HTERT RPE-1 (cell line): ENCODE measurements around the gene ABHD17C.

Experiments used
- in situ Hi-C: fragments of 300-500 bp; cut with MboI; formaldehyde crosslinking; loops from 4 replicates; pipeline ENCODE4 v1.14.3; 2020; ENCODE audit warnings: low sequenced_read_pairs

The ABHD17C gene

DNA sequence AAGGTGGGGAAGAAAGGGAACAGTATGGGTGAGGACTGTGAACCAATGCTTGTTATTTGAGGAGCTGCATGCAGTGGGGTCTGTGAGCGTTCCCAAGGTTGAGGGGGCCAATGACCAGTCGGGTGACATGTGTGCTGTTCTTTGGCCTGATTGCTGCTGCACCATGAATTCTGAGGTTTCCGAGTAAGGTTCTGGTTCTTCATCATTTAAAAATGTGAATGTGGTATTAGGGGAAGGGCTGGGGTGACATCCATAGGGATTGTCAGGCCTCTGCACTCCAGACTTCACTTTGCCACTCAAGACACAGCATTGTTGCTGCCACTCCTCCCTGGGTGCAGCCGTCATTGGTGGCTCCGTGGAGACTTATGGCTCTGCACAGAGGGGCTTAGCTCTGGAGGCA, 32.5 kb downstream of the ABHD17C start:
- in situ Hi-C loops: no loop called here

DNA sequence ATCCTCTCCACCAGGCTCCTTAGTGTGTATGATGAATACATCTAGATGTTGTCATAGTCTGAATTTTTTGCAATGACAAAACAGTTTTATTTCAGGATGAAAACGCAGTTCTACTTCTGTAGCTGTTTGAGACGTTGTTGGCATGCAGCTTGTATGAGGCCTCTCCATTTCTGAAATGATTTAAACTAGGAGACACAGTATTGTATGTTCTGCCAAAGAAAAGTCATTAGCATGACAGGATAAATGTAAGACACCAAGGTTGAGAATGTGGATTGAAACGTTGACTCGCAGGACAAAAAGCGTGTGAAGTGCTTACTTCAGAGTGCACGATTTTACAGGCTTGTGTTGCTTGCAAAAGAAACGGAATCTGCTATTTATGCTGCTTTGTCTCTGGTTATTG, 35.3 kb downstream of the ABHD17C start:
- in situ Hi-C loops: no loop called here

DNA sequence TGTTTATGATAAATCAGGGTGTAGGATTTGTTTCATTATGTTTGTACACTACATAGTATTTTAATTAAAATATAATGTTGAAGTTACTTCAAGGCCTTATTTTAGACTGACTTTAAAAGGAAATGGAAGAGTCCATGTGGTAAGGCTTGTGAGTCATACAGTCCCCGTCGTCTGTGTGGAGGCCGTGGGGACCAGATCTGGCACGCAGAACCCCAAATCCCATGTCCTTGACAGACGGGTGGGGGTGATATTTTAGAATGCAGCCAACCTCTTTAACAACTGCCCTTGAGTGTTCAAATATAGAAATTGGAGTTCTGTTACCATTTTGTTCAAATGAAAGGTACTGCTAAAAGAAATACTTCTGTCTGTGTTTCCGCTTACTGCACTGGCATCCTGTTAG, 35.8 kb downstream of the ABHD17C start:
- in situ Hi-C loops: no loop called here

DNA sequence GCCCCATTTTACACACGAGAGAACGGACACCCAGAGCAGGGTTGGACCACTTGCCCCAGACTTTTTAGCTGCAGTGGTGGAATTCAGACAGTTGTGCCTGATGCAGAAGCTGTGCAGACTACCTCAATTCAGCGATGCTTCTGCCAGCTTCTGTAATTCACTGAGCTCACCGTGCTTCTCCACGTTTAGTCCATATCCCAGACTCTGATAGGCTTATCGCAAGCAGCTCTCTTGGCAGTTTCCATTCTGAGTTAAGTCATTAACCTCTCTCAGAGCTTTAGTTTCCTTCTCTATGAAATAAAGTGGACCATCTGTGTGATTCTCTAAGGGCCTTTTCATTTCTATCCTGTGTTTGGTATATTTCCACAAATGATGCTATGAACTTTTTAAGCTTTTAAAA, 37.1 kb downstream of the ABHD17C start:
- in situ Hi-C loops: no loop called here

DNA sequence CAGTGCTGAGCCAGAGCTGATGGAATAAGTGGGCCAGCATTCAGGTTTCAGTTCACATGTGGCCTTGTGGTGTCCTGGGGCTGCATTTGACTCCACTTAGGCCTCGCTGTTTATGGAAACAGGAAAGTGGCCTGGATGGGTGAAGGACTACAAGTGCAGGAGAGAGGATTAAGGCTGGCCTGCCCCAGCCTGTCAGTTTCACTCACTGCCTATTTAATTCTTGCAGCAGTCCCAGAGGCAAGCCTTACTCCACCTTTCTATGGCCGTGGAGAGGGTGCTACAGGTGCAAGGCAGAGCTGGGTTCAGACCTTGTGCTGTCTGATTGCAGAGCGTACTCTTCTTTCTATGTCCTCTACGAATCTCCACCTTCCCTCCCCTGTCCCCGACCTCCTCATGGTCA, 37.7 kb downstream of the ABHD17C start:
- in situ Hi-C loops: no loop called here

DNA sequence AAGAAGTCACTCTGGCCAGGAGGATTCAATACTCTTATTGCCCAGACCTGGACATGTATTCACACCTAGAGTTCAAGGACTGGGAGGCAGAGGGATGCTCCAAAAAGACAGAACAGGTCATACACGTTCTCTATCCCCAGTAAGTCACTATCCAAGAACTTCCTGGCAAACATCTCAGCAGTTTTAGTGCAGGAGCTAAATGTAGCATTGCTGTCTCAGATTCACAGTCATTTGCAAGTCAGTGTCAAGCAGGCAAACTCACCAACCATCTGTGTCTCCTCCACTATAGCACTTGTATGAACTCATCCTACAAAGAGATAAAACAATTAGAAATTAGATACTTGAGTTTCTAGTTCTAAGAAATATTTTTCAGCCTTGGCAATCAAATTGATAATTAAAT, 38.4 kb downstream of the ABHD17C start:
- in situ Hi-C loops: no loop called here

DNA sequence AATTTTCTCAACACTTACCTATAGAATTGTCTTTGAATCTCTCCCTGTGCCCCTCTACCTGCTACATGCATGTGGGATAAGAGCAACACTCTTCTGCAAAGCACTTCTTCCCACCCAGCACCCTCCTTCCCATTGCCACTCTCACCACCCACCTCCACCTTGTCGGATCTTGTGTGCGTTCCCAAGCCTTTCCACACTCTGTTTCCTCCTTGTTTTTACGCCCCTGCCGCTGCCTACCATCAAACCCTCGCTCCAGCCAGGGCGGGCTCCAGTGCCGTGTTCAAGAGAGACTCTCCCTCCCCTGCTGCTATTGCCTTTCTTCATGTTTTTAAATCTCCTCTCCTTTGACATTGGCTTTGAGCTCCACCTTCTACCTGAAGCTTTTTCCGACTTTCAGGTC, 40.2 kb downstream of the ABHD17C start:
- in situ Hi-C loops: no loop called here

DNA sequence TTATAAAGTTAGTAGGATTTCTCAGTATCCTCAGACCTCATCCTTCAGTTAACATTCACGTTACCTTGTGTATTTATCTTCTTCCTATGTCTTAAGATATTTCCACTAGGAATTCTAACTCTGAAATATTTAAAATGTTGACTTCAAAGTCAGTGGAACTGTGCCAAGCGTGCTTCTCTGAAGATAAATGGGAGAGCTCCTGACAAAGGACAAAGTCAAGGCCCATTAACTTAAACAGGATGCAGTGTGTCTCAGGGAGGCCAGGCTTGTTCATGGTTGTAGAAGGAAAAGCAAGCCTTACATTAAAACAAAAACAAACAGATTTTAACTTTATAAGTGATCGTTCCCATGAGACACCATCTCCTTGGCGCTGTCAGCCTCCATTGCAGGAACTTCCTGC, 41.5 kb downstream of the ABHD17C start:
- in situ Hi-C loops: no loop called here

DNA sequence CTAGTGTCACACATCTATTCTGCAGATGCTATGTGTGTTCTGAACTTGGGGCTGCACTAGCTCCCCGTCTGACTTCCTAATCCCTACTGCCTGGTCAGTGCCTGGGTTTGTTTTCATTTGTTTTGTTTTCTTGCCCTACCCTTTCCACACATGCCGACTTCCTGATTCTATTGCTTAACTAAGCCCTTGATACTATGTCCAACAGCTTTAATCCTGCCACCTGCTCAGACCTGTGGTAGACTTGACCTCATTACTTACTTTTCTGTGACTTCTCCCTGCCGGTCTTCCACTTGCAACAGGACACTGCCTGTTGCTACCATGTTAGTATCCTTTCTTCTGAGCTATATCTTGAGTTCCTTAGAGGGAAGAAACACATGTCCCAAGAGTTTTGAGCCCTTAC, 44.8 kb downstream of the ABHD17C start:
- in situ Hi-C loops: no loop called here

DNA sequence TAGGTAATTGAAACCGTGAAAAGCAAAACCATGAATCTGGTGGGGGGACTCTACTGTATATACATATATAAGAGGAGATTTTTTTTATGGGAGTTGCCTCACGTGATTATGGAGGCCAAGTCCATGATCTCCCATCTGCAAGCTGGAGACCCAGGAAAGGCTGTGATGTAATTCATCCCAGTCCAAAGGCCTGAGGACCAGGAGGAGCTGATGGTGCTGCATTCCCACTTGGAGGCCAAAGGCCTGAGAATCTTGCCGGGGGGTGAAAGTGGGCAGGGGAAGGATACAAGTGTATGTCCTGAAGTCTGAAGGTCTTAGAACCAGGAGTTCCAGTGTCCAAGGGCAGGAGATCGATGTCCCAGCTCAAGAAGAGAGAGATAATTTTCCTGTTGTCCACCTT, 47.0 kb downstream of the ABHD17C start:
- in situ Hi-C loops: no loop called here

DNA sequence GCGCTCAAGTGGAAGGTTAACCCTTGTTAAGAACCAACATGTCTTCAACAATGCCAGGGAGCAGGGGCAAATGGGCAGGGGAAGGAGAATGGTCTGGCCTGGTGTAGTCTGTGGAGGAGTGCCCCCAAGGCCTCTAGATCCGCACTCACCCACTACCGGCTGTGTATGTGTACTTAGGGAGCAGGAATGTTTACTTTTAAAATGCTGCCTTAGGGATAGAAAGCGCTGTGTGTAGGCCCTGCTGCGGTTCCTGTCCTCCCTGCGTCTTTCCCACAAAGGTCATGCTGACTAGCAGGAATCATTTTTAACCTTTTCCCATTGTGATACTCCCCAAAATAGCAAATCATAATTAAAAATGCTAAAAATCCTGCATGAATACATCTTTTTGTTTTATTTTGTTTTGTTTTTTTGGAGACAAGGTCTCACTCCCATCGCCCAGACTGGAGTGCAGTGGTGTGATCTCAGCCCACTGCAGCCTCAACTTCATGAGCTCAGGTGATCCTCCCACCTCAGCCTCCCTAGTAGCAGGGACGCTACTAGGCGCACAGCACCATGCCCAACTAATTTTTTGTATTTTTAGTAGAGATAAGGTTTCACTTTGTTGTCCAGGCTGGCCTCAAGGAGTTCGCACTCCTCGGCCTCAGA, 48.2 kb downstream of the ABHD17C start:
- in situ Hi-C loops: no loop called here

DNA sequence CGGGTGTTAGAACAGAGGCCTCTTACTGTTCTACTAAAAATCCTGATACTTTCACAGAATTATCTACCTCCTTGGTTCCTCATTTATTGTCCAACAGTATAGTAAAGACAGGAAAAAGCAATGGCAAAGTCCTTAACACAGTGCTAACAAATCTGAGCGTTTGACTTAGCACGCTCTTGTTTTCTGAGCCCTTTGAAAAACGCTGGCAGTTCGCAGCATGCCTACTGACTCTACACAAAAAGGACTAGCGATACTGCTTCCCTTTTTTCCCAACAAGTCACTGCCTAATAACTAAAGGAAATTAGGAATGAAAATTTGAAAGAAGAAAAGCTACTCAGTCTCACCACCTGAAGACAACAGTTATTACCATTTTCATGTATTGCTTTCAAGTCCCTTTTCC, 49.3 kb downstream of the ABHD17C start:
- in situ Hi-C loops: no loop called here

DNA sequence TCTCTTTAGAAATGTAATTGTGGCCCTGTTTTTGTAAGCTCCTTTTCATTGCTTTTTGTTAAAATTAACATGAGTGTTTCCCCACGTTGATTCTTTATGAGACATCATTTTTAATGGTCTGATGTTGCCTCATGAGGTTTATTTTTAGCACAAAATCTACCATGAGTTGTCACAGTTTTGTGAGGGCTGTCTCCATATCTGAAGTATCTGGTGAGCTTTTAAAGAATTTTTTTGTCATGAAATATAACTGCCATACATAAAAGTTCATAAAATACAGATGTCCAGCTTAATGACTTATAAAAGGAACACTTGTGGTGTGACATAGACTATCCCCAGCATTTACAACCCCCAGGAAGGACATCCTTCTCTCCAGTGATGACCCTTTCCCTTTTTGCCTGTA, 49.7 kb downstream of the ABHD17C start:
- in situ Hi-C loops: no loop called here

DNA sequence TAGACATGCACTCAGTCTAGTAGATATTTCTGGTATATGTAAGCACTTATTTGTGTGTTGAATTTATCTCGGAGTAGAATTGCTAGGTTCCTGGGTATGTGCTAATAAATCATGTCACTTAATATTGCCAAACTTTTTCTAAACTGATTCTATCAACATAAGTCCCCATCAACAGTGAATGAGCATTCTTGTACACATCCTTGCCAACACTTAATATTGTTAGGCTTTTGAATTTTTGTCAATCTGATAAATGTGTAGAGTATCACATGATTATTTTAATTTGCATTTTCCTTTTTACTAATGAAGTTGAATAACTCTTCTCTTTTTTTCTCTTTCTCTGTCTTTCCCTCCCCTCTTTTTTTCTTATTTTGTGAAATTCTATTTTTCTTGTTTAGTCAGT, 50.8 kb downstream of the ABHD17C start:
- in situ Hi-C loops: no loop called here

DNA sequence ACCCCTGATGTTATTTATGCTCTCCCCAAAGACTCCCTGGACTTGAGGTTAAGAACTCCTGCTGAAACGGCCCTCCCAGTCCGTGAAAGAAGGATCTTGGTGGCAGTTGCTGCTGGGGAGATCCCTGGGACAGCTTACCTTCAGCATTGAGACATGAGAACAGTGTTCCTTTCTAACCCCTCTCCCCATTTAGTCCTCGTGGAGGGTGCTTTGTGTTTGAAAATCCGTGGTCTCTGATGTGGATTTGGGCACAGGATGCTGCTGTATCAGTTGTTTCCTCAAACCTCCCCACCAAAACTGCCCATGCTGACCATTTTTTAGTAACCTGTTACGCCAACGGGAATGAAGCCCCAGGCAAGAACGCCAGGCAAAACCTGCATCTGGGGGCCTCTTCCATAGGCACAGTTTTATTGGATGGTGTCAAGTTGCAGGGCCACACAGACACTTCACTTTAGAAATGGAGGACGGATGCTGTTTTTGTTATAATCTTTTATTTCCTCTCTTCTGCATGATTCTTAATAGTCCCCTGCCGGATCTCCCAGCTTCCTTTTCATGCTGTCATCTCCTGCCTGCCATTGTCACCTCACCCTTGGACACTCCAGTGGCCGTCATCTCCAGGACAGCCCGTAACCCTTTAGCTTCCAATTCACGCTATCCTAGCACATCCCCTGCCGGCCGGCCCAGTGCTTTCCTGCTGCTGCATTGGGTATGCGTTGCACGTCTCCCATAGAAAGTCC, 52.4 kb downstream of the ABHD17C start:
- in situ Hi-C loops: no loop called here

DNA sequence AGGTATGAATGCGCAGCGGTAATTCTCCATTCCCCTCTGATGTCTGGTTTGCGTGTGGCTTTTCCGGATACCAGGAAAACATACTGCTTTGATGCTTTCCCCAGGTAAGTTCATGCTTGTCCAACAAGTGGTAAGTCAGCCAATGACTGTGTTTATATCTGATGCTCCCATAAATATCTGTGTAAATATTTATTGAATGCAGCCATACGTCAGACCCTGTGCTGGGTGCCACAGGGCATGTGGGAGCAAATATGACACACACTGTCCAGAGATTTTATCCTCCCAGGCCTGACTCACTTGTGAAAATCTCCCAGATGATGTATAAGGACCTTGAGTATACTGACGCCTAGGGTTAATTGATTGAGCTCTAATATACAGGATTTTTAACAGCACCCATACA, 54.5 kb downstream of the ABHD17C start:
- in situ Hi-C loops: no loop called here

DNA sequence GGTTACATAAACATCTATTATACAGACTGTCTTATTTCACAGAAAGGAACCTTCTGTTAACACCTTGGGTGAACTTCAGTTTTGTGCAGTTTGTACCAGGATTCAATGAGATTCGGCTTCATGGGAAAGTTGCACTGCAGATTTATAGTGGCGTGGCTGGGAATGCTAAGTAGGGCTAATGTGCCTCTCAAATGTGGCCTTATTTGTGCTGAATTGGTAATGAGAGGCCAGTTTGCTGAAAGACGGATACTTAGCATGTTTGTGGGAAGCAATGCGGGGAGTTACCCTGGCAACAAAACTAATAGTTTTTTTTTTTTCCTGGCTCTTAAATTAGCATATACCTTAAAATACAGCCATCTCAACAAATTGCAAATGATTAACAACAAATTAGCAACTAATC, 55.5 kb downstream of the ABHD17C start:
- in situ Hi-C loops: no loop called here

DNA sequence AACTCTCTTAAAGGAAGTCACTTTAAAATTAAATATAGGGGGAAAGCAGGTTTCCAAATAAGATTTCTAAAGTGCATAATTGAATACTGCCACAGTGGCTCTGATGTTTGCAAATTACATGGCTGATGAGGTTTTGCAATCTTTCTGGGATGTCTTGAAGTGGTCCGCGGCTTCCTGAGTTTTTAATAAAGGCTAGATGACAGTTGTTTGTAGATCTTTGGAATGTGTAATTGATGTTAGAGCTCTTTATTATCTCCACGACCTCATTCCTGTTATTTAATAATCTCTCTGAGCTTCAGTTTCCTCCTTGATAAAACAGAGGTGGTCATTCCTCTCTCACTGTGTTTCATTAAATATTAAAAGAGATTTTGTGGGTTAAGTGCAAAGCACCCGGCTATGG, 57.1 kb downstream of the ABHD17C start:
- in situ Hi-C loops: no loop called here

DNA sequence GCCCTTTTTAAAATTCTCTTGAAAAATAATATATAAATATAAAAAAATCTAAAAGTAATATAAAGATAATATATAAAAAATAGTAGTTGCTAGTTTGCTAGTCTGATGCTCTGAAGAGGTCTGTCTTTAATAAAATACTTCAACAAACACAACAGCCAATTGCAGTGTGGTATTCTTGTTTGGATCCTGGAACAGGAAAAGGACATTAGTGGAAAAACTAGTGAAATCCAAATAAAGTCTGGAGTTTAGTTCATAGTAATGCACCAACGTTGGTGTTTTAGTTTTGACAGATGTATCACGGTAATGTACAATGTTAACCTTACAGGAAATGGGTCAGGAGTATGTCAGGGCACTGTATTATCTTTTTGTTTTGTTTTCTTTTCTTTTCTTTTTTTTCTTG, 58.1 kb downstream of the ABHD17C start:
- in situ Hi-C loops: no loop called here

DNA sequence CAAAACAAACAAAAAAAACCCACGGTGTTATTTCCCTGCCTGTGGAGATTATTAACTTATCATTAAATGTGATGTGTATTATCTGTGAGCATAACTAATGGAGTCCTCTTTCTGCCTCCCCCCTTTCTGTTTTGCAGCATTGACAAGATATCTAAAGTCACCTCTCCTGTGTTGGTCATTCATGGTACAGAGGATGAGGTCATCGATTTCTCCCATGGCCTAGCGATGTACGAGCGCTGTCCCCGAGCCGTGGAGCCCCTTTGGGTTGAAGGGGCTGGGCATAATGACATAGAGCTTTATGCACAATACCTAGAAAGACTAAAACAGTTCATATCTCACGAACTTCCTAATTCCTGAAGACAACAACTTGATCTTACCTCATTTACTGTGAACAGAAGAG, 58.9 kb downstream of the ABHD17C start:
- in situ Hi-C loops: no loop called here

DNA sequence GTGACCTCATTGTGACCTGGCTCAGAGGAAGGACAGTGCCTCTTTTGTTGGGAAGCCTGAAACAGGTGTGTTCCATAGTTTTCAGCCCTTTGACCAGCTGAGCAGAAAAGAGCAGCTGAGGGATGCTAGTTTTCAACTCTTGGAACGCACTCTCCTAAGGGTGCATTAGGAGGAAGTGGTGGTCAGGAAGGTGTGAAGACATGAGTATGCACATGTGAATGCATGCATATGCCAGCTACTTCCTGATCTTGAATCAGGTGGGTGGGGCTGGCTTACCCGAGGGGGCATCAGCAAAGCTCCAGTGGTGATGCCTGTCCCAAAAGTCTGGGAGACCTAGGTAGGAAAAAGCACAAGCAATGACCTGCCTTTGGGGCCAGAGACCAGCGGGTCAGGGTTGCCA, 60.8 kb downstream of the ABHD17C start:
- in situ Hi-C loops: no loop called here

DNA sequence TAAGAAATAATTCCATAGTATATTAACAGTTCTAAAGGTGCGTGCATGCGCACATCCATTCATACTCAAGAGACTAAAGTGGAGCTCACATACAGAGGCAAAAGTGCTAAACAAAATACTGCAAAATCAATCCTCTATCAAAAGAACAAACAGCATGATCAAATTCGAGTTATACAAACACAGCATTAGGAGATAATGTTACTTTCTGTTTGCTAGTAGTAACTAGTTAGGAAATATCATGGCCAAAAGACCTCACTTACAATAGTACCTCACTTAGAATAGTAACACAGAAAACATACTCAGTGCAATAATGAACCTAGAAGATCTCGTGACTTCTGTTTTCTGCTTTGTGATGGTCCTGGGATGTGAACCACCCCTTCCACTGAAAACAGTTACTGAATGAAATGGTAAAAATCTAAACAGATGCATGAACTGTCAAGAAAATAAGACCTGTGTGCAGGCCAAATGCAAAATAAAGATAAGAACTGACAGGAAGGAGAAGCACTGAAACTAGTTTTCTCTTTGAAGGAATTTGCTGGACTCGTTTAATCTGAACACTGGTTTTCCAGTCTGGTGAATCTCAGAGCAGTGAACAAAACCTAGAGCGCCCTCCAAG, 63.1 kb downstream of the ABHD17C start:
- in situ Hi-C loops: no loop called here

DNA sequence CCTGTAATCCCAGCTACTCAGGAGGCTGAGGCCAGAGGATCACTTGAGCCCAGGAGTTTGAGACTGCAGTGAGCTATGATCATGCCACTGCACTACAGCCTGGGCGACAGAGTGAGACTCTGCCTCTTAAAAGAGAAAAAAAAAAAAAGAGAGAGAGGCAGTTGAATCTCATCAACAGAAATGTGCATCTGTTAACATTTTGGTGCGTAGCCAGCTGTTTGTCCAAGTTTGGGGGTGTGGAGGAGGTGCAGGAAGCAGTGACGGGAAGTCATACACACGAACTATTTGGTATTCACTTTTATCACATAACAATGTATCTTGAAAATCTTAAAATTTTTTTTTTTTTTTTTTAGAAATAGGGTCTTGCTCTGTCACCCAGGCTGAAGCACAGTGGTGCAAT, 65.8 kb downstream of the ABHD17C start:
- in situ Hi-C loops: no loop called here
